ENCODE data around the gene ARHGEF26.

The ARHGEF26 gene

DNA sequence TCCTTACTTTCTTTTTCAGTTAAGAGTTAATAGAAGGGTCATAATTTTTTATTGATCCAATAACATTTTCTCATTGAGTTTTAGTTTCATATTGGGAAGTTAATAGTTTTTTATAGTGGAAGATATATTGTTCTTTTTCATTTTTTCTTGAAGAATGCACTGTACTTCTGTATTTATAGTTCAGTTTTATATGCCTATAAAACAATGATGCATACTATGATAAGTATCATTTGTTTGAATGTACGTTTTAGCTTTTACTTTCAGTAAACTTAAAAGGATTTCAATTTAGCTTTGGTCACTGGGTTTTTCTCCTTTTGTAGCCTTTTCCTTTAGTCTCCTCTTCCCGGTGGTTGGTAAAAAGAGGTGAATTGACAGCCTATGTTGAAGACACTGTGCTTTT, 104.3 kb downstream of the ARHGEF26 start:
- no peak for TF ChIP-seq POLR2A (IDR thresholded peaks at IDR 0.05; ENCODE audit: extremely low read depth, insufficient read length)
- TF ChIP-seq MYC (IDR thresholded peaks at IDR 0.05; ENCODE audit: low read depth, low read length): no peak
- TF ChIP-seq CTCF (IDR thresholded peaks at IDR 0.05; ENCODE audit: low read depth, low read length): no peak
- TF ChIP-seq MAX (IDR thresholded peaks at IDR 0.05; ENCODE audit: low read depth, low read length): no peak
- no peak overlapping the region for H3K4me3 ChIP-seq (ENCODE audit: low read depth, low read length)
- DNase-seq (ENCODE audit: low read depth): no peak

- DNase-seq (ENCODE audit: low read depth): no peak
- TF ChIP-seq MYC (IDR thresholded peaks at IDR 0.05; ENCODE audit: low read depth, low read length): no peak
- no peak for TF ChIP-seq CTCF (IDR thresholded peaks at IDR 0.05; ENCODE audit: low read depth, low read length)
- TF ChIP-seq MAX (IDR thresholded peaks at IDR 0.05; ENCODE audit: low read depth, low read length): no peak
- TF ChIP-seq POLR2A (IDR thresholded peaks at IDR 0.05; ENCODE audit: extremely low read depth, insufficient read length): no peak
- H3K4me3 ChIP-seq (ENCODE audit: low read depth, low read length): no peak overlapping the region
Measured at GRCh38 chr3:154227531-154227930, 106.3 kb downstream of the ARHGEF26 start.

DNA sequence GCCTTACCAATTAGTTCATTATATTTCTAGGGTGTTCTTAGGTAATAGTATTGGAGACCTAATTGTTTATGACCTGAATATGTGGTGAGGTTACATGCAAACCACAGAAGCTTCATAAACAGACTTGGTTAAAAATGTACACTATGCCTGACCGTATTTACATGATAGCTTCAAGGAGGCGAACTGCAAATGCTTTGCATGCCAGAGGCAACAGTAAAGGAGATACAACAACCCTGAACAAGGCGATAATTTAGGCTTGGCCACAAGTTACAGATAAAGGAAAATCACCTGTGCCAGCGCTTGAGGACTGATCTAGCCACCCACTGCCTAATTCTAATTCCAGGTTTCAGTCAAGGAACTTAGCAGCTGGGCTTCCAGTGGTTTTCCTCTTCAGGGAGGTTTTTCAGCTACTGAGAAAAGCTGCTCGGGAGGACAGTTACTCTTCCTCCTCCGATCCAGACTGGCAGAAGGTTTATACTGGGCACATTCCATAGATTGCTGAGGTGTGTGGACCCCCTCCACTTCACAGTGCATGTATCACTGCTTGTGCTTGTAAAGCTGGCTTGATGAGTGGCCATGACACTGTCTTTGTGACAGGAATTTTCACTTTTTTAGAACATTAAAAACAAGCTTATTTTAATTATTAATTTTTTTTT, 107.5 kb downstream of the ARHGEF26 start:
- no peak overlapping the region for H3K4me3 ChIP-seq (ENCODE audit: low read depth, low read length)
- no peak for TF ChIP-seq CTCF (IDR thresholded peaks at IDR 0.05; ENCODE audit: low read depth, low read length)
- no peak for TF ChIP-seq MAX (IDR thresholded peaks at IDR 0.05; ENCODE audit: low read depth, low read length)
- TF ChIP-seq MYC (IDR thresholded peaks at IDR 0.05; ENCODE audit: low read depth, low read length): no peak
- no peak for TF ChIP-seq POLR2A (IDR thresholded peaks at IDR 0.05; ENCODE audit: extremely low read depth, insufficient read length)
- DNase-seq (ENCODE audit: low read depth): no peak

DNA sequence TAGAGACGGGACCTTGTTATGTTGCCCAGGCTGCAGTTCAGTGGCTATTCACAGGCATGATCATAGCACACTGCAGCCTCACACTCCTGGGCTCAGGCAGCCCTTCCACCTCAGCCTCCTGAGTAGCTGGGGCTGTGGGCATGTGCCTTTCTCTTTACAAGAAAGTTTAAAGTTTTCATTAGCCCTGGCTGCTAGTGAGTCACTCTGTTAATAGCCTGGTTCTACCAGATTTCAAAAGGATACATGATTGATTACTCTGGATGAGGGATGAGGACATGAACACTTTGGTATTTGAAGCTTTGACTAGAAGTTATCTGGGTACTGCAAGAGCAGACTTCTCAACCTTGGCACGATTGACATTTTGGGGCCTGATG, 108.0 kb downstream of the ARHGEF26 start:
- no peak for DNase-seq (ENCODE audit: low read depth)
- H3K4me3 ChIP-seq (ENCODE audit: low read depth, low read length): no peak overlapping the region
- TF ChIP-seq MAX (IDR thresholded peaks at IDR 0.05; ENCODE audit: low read depth, low read length) (no peak), MYC (IDR thresholded peaks at IDR 0.05; ENCODE audit: low read depth, low read length) (no peak), CTCF (IDR thresholded peaks at IDR 0.05; ENCODE audit: low read depth, low read length) (no peak), POLR2A (IDR thresholded peaks at IDR 0.05; ENCODE audit: extremely low read depth, insufficient read length) (no peak)

- no peak overlapping the region for H3K4me3 ChIP-seq (ENCODE audit: low read depth, low read length)
- no peak for TF ChIP-seq MYC (IDR thresholded peaks at IDR 0.05; ENCODE audit: low read depth, low read length)
- no peak for TF ChIP-seq MAX (IDR thresholded peaks at IDR 0.05; ENCODE audit: low read depth, low read length)
- no peak for TF ChIP-seq POLR2A (IDR thresholded peaks at IDR 0.05; ENCODE audit: extremely low read depth, insufficient read length)
- TF ChIP-seq CTCF (IDR thresholded peaks at IDR 0.05; ENCODE audit: low read depth, low read length): no peak
- DNase-seq (ENCODE audit: low read depth): no peak
Measured at GRCh38 chr3:154235330-154235729, 114.1 kb downstream of the ARHGEF26 start.
